Spleen (tissue), 7 donors: ENCODE data around the gene DTX3L.

ENCODE experiments used
- POLR2A ChIP-seq, 3 donors: fragments of 450-650 bp; IDR thresholded peaks; one replicate each; pipeline ENCODE4 v1.5.1; 2017; ENCODE audit warnings: antibody characterized with exemption in 3 of 3, mild to moderate bottlenecking in 1 of 3
- TF ChIP-seq, protein P1 (sequence below), 11 experiments: fragments of 200-600 bp in 7 of 11; fragments of 450-650 bp in 4 of 11; sonication (generic) in 4 of 11; IDR thresholded peaks in 8 of 11; conservative IDR thresholded peaks in 3 of 11; 1 replicate in 7 of 11; 2 replicates in 4 of 11; pipeline versions ENCODE4 v1.4.0 to v1.8.0; 2016 to 2021; ENCODE audit warnings: antibody characterized with exemption in 11 of 11, inconsistent platforms in 4 of 11, mild to moderate bottlenecking in 1 of 11
- donor health status: DM: no; HTN: no; CAD: no; lungs with moderate emphysema.
- donor health status: DM: no; HTN: no; CAD: no.
- donor health status: DM: no; HTN: no; CAD: no.

DNA sequence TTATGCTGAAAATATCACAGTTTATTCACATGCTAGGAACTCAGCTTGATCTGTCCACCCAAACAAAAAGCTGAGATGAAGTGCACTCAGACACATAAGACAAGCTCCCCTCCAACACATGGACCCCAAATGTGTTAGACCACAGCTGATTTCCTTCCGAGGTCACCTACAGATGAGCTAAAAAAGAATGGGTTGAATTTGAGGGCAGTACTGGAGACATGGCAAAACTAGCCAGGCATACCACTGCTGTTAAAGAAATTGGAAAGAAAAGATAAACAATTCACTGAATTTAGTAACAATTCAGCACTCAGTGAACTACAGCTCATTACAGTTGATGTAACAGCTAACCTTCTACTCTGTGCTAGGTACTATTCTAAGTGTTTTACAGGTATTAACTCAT, 15.5 kb upstream of the DTX3L start:
- TF ChIP-seq, protein P1, sequence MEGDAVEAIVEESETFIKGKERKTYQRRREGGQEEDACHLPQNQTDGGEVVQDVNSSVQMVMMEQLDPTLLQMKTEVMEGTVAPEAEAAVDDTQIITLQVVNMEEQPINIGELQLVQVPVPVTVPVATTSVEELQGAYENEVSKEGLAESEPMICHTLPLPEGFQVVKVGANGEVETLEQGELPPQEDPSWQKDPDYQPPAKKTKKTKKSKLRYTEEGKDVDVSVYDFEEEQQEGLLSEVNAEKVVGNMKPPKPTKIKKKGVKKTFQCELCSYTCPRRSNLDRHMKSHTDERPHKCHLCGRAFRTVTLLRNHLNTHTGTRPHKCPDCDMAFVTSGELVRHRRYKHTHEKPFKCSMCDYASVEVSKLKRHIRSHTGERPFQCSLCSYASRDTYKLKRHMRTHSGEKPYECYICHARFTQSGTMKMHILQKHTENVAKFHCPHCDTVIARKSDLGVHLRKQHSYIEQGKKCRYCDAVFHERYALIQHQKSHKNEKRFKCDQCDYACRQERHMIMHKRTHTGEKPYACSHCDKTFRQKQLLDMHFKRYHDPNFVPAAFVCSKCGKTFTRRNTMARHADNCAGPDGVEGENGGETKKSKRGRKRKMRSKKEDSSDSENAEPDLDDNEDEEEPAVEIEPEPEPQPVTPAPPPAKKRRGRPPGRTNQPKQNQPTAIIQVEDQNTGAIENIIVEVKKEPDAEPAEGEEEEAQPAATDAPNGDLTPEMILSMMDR (IDR thresholded peaks at IDR 0.05 in 8 of 11, conservative IDR thresholded peaks at IDR 0.05 in 3 of 11), result no peak
- no peak for TF ChIP-seq POLR2A (IDR thresholded peaks at IDR 0.05)
